Liver (tissue), 9 donors: ENCODE measurements around the gene CHDH. TPM values are rescaled to one million over a fixed set of nuclear protein-coding genes. Genes with fewer than 3 reads are reported as not detected.

Experiments used
- DNase-seq: peaks from one replicate; pipeline ENCODE4 v3.0.0-alpha.2; 2017; ENCODE audit warnings: low spot score
- H3K27ac ChIP-seq, 2 donors: one replicate each; pipeline ENCODE4 v1.7.0; 2013; ENCODE audit warnings: inconsistent platforms in 2 of 2, low read length in 2 of 2, control low read depth in 1 of 2, low read depth in 1 of 2, mild to moderate bottlenecking in 1 of 2
- H3K27me3 ChIP-seq, 4 donors: one replicate each; pipeline versions ENCODE4 v1.6.1 to v1.7.0; 2013; ENCODE audit warnings: low read length in 3 of 4, inconsistent platforms in 1 of 4, mild to moderate bottlenecking in 1 of 4, moderate library complexity in 1 of 4; ENCODE audit not compliant: control insufficient read depth in 4 of 4, insufficient read depth in 4 of 4
- H3K36me3 ChIP-seq, 4 donors: one replicate each; pipeline versions ENCODE4 v1.6.1 to v1.7.0; 2013; ENCODE audit warnings: low read length in 3 of 4, mild to moderate bottlenecking in 3 of 4, low read depth in 1 of 4, moderate library complexity in 1 of 4; ENCODE audit not compliant: control insufficient read depth in 4 of 4, insufficient read depth in 3 of 4
- H3K4me1 ChIP-seq, 4 donors: one replicate each; pipeline versions ENCODE4 v1.6.1 to v1.7.0; 2013; ENCODE audit warnings: low read length in 3 of 4, mild to moderate bottlenecking in 3 of 4, moderate library complexity in 1 of 4; ENCODE audit not compliant: control insufficient read depth in 4 of 4, insufficient read depth in 4 of 4
- H3K4me3 ChIP-seq, 3 donors: one replicate each; pipeline versions ENCODE4 v1.6.1 to v1.7.0; 2013; ENCODE audit warnings: low read length in 3 of 3, control low read depth in 1 of 3, low read depth in 1 of 3, mild to moderate bottlenecking in 1 of 3
- H3K9ac ChIP-seq, 2 donors: one replicate each; pipeline ENCODE4 v1.7.0; 2013; ENCODE audit warnings: low read length in 2 of 2, mild to moderate bottlenecking in 2 of 2, moderate library complexity in 2 of 2, control low read depth in 1 of 2, low read depth in 1 of 2
- H3K9me3 ChIP-seq, 4 donors: one replicate each; pipeline versions ENCODE4 v1.6.1 to v1.7.0; 2013; ENCODE audit warnings: low read length in 3 of 4; ENCODE audit not compliant: control insufficient read depth in 4 of 4
- EGR1 ChIP-seq, 2 donors: IDR thresholded peaks; 2 replicates each; pipeline ENCODE4 v1.6.1; 2016 to 2018; ENCODE audit warnings: antibody characterized with exemption in 2 of 2, low read depth in 2 of 2
- FOXA1 ChIP-seq: IDR thresholded peaks from 2 replicates; pipeline ENCODE4 v1.6.1; 2016; ENCODE audit warnings: antibody characterized with exemption
- FOXA2 ChIP-seq: IDR thresholded peaks from 2 replicates; pipeline ENCODE4 v1.6.1; 2016; ENCODE audit warnings: antibody characterized with exemption
- GABPA ChIP-seq, 2 donors: IDR thresholded peaks in 1 of 2; conservative IDR thresholded peaks in 1 of 2; 2 replicates each; pipeline ENCODE4 v1.6.1; 2016; ENCODE audit warnings: antibody characterized with exemption in 2 of 2, mild to moderate bottlenecking in 1 of 2, moderate library complexity in 1 of 2
- HNF4A ChIP-seq, 2 donors: conservative IDR thresholded peaks; 2 replicates each; pipeline ENCODE4 v1.6.1; 2016; ENCODE audit warnings: antibody characterized with exemption in 2 of 2, mild to moderate bottlenecking in 2 of 2
- HNF4G ChIP-seq: IDR thresholded peaks from 2 replicates; pipeline ENCODE4 v1.6.1; 2016; ENCODE audit warnings: antibody characterized with exemption
- JUND ChIP-seq, 2 donors: IDR thresholded peaks; 2 replicates each; pipeline ENCODE4 v1.6.1; 2016; ENCODE audit warnings: antibody characterized with exemption in 2 of 2
- RAD21 ChIP-seq, 2 donors: IDR thresholded peaks; 2 replicates each; pipeline ENCODE4 v1.6.1; 2016; ENCODE audit warnings: antibody characterized with exemption in 2 of 2, mild to moderate bottlenecking in 2 of 2
- RXRA ChIP-seq, 2 donors: IDR thresholded peaks; 2 replicates each; pipeline ENCODE4 v1.6.1; 2017 to 2018; ENCODE audit warnings: antibody characterized with exemption in 2 of 2, mild to moderate bottlenecking in 1 of 2
- SP1 ChIP-seq: IDR thresholded peaks from 2 replicates; pipeline ENCODE4 v1.6.1; 2018; ENCODE audit warnings: antibody characterized with exemption, mild to moderate bottlenecking
- TAF1 ChIP-seq: conservative IDR thresholded peaks from 2 replicates; pipeline ENCODE4 v1.6.1; 2016; ENCODE audit warnings: antibody characterized with exemption, mild to moderate bottlenecking
- YY1 ChIP-seq: IDR thresholded peaks from 2 replicates; pipeline ENCODE4 v1.6.1; 2016; ENCODE audit warnings: antibody characterized with exemption, mild to moderate bottlenecking
- WGBS: extraction: QIAGEN DNeasy Blood & Tissue Kit; methylation state at CpG from one replicate; pipeline ENCODE4 v1.1.7; 2013; 5-methylcytosine and 5-hydroxymethylcytosine counted together
- polyA plus RNA-seq, 2 donors: library from polyadenylated mRNA; stranded (reverse) in 1 of 2; unstranded in 1 of 2; fragments of 200-250 nt in 1 of 2; fragments of >200 nt in 1 of 2; fragmentation: Nextera tagmentation in 1 of 2; extraction: Ambion mirVana in 1 of 2; gene quantifications; one replicate each; pipeline versions ENCODE4 v1.2.1 to v1.2.3, GENCODE V29; 2013 to 2015
- total RNA-seq, 2 donors: library from RNA; depleted of rRNA; stranded (reverse); fragments of >200 nt; gene quantifications; one replicate each; pipeline ENCODE4 v1.2.3, GENCODE V29; 2014
- TF ChIP-seq, protein P1 (sequence below): IDR thresholded peaks from 2 replicates; pipeline ENCODE4 v1.6.1; 2016; ENCODE audit warnings: antibody characterized with exemption
- TF ChIP-seq, protein P2 (sequence below): IDR thresholded peaks from 2 replicates; pipeline ENCODE4 v1.6.1; 2016; ENCODE audit warnings: antibody characterized with exemption, mild to moderate bottlenecking
- TF ChIP-seq, protein P3 (sequence below): fragments of 150-350 bp; IDR thresholded peaks from 2 replicates; pipeline ENCODE4 v1.5.1; 2017; ENCODE audit warnings: improper control_type of control experiment, low read depth, low read length; ENCODE audit not compliant: missing input control
- TF ChIP-seq, protein P4 (sequence below): IDR thresholded peaks from 2 replicates; pipeline ENCODE4 v1.6.1; 2016; ENCODE audit warnings: antibody characterized with exemption
- donor health status: healthy.
- donor health status: healthy.
- donor health status: healthy.
- donor health status: healthy.
- donor health status: healthy.

The CHDH gene
- total and polyA plus RNA-seq, 4 donors: 9.1 to 34.0 (median 21.2) TPM

DNA sequence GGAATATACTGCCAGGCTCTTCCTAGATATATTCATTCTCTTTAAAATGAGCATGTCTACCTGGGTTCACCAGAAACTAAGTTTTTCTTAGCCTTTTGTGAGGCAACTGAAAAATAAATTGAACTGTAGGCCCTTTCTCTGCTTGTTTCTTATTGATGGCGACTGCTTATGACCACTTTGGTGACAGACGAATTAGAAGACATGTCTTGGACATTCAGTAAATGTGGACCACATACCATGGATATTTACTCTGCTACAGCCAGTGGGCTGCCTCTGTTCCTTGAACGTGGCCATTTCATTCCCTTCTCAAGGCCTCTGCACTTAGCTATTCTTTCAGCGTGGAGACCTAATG, 46.0 kb upstream of the CHDH start:
- H3K9me3 ChIP-seq: no peaks in the 10 kb centered on the region
- WGBS: 45% methylated on average over 4 of the region's 4 CpGs
- peak overlapping the region; percentile 93 to 96 for H3K27ac ChIP-seq
- TF ChIP-seq YY1: no peak
- no peak for TF ChIP-seq TAF1
- TF ChIP-seq, protein P1, sequence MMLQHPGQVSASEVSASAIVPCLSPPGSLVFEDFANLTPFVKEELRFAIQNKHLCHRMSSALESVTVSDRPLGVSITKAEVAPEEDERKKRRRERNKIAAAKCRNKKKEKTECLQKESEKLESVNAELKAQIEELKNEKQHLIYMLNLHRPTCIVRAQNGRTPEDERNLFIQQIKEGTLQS: no peak
- no peak for TF ChIP-seq RXRA (IDR thresholded peaks at IDR 0.05)
- TF ChIP-seq EGR1 (IDR thresholded peaks at IDR 0.05; ENCODE audit: low read depth in 2 of 2): no peak
- no peak for TF ChIP-seq GABPA (IDR thresholded peaks at IDR 0.05 in 1 of 2, conservative IDR thresholded peaks at IDR 0.05 in 1 of 2)
- TF ChIP-seq, protein P2, sequence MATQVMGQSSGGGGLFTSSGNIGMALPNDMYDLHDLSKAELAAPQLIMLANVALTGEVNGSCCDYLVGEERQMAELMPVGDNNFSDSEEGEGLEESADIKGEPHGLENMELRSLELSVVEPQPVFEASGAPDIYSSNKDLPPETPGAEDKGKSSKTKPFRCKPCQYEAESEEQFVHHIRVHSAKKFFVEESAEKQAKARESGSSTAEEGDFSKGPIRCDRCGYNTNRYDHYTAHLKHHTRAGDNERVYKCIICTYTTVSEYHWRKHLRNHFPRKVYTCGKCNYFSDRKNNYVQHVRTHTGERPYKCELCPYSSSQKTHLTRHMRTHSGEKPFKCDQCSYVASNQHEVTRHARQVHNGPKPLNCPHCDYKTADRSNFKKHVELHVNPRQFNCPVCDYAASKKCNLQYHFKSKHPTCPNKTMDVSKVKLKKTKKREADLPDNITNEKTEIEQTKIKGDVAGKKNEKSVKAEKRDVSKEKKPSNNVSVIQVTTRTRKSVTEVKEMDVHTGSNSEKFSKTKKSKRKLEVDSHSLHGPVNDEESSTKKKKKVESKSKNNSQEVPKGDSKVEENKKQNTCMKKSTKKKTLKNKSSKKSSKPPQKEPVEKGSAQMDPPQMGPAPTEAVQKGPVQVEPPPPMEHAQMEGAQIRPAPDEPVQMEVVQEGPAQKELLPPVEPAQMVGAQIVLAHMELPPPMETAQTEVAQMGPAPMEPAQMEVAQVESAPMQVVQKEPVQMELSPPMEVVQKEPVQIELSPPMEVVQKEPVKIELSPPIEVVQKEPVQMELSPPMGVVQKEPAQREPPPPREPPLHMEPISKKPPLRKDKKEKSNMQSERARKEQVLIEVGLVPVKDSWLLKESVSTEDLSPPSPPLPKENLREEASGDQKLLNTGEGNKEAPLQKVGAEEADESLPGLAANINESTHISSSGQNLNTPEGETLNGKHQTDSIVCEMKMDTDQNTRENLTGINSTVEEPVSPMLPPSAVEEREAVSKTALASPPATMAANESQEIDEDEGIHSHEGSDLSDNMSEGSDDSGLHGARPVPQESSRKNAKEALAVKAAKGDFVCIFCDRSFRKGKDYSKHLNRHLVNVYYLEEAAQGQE: no peak
- TF ChIP-seq, protein P3, sequence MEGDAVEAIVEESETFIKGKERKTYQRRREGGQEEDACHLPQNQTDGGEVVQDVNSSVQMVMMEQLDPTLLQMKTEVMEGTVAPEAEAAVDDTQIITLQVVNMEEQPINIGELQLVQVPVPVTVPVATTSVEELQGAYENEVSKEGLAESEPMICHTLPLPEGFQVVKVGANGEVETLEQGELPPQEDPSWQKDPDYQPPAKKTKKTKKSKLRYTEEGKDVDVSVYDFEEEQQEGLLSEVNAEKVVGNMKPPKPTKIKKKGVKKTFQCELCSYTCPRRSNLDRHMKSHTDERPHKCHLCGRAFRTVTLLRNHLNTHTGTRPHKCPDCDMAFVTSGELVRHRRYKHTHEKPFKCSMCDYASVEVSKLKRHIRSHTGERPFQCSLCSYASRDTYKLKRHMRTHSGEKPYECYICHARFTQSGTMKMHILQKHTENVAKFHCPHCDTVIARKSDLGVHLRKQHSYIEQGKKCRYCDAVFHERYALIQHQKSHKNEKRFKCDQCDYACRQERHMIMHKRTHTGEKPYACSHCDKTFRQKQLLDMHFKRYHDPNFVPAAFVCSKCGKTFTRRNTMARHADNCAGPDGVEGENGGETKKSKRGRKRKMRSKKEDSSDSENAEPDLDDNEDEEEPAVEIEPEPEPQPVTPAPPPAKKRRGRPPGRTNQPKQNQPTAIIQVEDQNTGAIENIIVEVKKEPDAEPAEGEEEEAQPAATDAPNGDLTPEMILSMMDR: no peak
- TF ChIP-seq, protein P4, sequence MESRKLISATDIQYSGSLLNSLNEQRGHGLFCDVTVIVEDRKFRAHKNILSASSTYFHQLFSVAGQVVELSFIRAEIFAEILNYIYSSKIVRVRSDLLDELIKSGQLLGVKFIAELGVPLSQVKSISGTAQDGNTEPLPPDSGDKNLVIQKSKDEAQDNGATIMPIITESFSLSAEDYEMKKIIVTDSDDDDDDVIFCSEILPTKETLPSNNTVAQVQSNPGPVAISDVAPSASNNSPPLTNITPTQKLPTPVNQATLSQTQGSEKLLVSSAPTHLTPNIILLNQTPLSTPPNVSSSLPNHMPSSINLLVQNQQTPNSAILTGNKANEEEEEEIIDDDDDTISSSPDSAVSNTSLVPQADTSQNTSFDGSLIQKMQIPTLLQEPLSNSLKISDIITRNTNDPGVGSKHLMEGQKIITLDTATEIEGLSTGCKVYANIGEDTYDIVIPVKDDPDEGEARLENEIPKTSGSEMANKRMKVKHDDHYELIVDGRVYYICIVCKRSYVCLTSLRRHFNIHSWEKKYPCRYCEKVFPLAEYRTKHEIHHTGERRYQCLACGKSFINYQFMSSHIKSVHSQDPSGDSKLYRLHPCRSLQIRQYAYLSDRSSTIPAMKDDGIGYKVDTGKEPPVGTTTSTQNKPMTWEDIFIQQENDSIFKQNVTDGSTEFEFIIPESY: no peak
- no peak for TF ChIP-seq HNF4A (conservative IDR thresholded peaks at IDR 0.05)
- TF ChIP-seq JUND (IDR thresholded peaks at IDR 0.05): no peak
- no peak for TF ChIP-seq RAD21 (IDR thresholded peaks at IDR 0.05)
- TF ChIP-seq SP1: no peak
- TF ChIP-seq FOXA2: no peak
- TF ChIP-seq HNF4G: no peak
- TF ChIP-seq FOXA1: no peak
- peaks cover 0 to 19% (median 12%) of the 10 kb centered on the region in 4 donors for H3K4me1 ChIP-seq
- DNase-seq: no peak
- H3K4me3 ChIP-seq: peak overlapping the region; percentile 64 to 95 (median 72)
- peaks cover 0 to under 1% (median 0%) of the 10 kb centered on the region in 4 donors for H3K27me3 ChIP-seq
- peak overlapping the region; percentile 86 to 91 for H3K9ac ChIP-seq
- H3K36me3 ChIP-seq: peaks cover 0 to 7% (median 5%) of the 10 kb centered on the region in 4 donors
